ENCODE data around the gene UNC5C. TPM values are rescaled to one million over a fixed set of nuclear protein-coding genes. Genes with fewer than 3 reads are reported as not detected.

UNC5C gene
- polyA plus RNA-seq, 1 donor (not counting 4 experiments of a cell fraction or from before 2014, with no cell fraction given), result not detected

DNA sequence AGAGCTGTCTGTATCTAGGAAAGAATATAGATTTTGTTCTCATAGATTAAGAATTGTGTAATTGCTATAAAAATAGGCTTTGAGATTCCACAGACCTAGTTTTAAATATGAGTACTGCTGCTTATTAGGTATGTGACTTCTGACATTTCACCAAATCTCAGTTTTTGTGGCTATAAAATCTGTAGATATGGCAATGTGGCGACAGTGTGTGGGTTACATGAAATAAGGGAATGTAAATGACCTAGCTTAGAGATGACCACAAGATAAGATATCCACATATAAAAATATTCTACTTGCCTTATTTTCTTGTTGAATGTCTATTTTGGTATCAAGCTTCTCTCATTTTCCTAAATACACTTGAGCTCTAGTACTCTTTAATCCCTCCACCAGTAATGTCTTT, 193.8 kb downstream of the UNC5C start:
- no peak overlapping the region for H3K4me2 ChIP-seq (ENCODE audit: control insufficient read depth, extremely low read depth, insufficient read depth, low read depth, low read length)
- no peaks in the 10 kb centered on the region for H3K9me1 ChIP-seq (ENCODE audit: control insufficient read depth, extremely low read depth, insufficient read depth, low read length)
- H3K36me3 ChIP-seq (ENCODE audit: control insufficient read depth in 2 of 2, extremely low read depth in 1 of 2, insufficient read depth in 2 of 2, low read length in 2 of 2), result no peaks in the 10 kb centered on the region
- H3K9ac ChIP-seq (ENCODE audit: control insufficient read depth, extremely low read depth, insufficient read depth, low read length), result no peak overlapping the region
- dilution Hi-C loops (cut with MboI; ENCODE audit: extremely low pct_ligation_motif_present, low sequenced_read_pairs), result no loop called here
- no peak for DNase-seq (ENCODE audit: low read depth, low spot score)
- no peaks in the 10 kb centered on the region for H3K4me1 ChIP-seq (ENCODE audit: control insufficient read depth, extremely low read depth, insufficient read depth, low read length)
- FAIRE-seq, result no peak
- no peaks in the 10 kb centered on the region for H3K79me2 ChIP-seq (ENCODE audit: control insufficient read depth, insufficient read depth, low read length)
- H4K20me1 ChIP-seq (ENCODE audit: control insufficient read depth, extremely low read depth, insufficient read depth, low read length), result no peaks in the 10 kb centered on the region
- TF ChIP-seq CTCF (optimal IDR thresholded peaks at IDR 0.05 in 1 of 3, IDR thresholded peaks at IDR 0.05 in 1 of 3, conservative IDR thresholded peaks at IDR 0.05 in 1 of 3; ENCODE audit: extremely low read depth in 1 of 3, insufficient read depth in 2 of 3, low read length in 3 of 3) (no peak), EZH2 (IDR thresholded peaks at IDR 0.05; ENCODE audit: low read length) (no peak)
- H3K27ac ChIP-seq (ENCODE audit: control insufficient read depth, insufficient read depth, low read length), result no peak overlapping the region
- no peaks in the 10 kb centered on the region for H3K27me3 ChIP-seq (ENCODE audit: control insufficient read depth, extremely low read depth, insufficient read depth, low read length)
- no peaks in the 10 kb centered on the region for H3K9me3 ChIP-seq (ENCODE audit: control insufficient read depth, low read depth, low read length)
- H3K4me3 ChIP-seq (ENCODE audit: control insufficient read depth in 2 of 3, extremely low read depth in 1 of 3, insufficient read depth in 2 of 3, low read depth in 1 of 3, low read length in 3 of 3), result no peak overlapping the region
- H2AFZ ChIP-seq (ENCODE audit: control insufficient read depth, low read length), result no peak overlapping the region

DNA sequence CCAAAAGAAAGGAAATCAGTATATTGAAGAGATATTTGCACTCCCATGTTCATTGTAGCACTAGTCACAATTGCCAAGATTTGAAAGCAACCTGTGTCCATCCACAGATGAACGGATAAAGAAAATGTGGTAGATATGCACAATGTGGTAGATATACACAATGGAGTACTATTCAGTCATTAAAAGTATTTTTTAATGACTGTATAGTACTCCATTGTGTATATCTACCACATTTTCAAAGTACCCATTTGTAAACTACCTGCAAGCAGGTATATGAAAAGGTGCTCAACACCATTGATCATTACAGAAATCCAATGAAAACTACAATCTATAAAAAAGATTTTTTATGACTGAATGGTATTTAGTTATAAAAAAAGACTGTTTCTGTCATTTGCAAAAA, 200.4 kb downstream of the UNC5C start:
- H3K27ac ChIP-seq (ENCODE audit: control insufficient read depth, insufficient read depth, low read length), result no peak overlapping the region
- no peak overlapping the region for H2AFZ ChIP-seq (ENCODE audit: control insufficient read depth, low read length)
- no peaks in the 10 kb centered on the region for H3K79me2 ChIP-seq (ENCODE audit: control insufficient read depth, insufficient read depth, low read length)
- dilution Hi-C loops (cut with MboI; ENCODE audit: extremely low pct_ligation_motif_present, low sequenced_read_pairs), result no loop called here
- FAIRE-seq (no peak), DNase-seq (ENCODE audit: low read depth, low spot score) (no peak)
- no peaks in the 10 kb centered on the region for H3K9me1 ChIP-seq (ENCODE audit: control insufficient read depth, extremely low read depth, insufficient read depth, low read length)
- H3K9ac ChIP-seq (ENCODE audit: control insufficient read depth, extremely low read depth, insufficient read depth, low read length), result no peak overlapping the region
- H3K4me1 ChIP-seq (ENCODE audit: control insufficient read depth, extremely low read depth, insufficient read depth, low read length), result no peaks in the 10 kb centered on the region
- H3K36me3 ChIP-seq (ENCODE audit: control insufficient read depth in 2 of 2, extremely low read depth in 1 of 2, insufficient read depth in 2 of 2, low read length in 2 of 2), result no peaks in the 10 kb centered on the region
- no peak overlapping the region for H3K4me3 ChIP-seq (ENCODE audit: control insufficient read depth in 2 of 3, extremely low read depth in 1 of 3, insufficient read depth in 2 of 3, low read depth in 1 of 3, low read length in 3 of 3)
- no peaks in the 10 kb centered on the region for H3K27me3 ChIP-seq (ENCODE audit: control insufficient read depth, extremely low read depth, insufficient read depth, low read length)
- TF ChIP-seq CTCF (optimal IDR thresholded peaks at IDR 0.05 in 1 of 3, IDR thresholded peaks at IDR 0.05 in 1 of 3, conservative IDR thresholded peaks at IDR 0.05 in 1 of 3; ENCODE audit: extremely low read depth in 1 of 3, insufficient read depth in 2 of 3, low read length in 3 of 3), result no peak
- TF ChIP-seq EZH2 (IDR thresholded peaks at IDR 0.05; ENCODE audit: low read length), result no peak
- no peaks in the 10 kb centered on the region for H4K20me1 ChIP-seq (ENCODE audit: control insufficient read depth, extremely low read depth, insufficient read depth, low read length)
- no peaks in the 10 kb centered on the region for H3K9me3 ChIP-seq (ENCODE audit: control insufficient read depth, low read depth, low read length)
- no peak overlapping the region for H3K4me2 ChIP-seq (ENCODE audit: control insufficient read depth, extremely low read depth, insufficient read depth, low read depth, low read length)

Measured in keratinocyte (primary cell).